Natural killer cell (primary cell): Measurements from ENCODE around the gene DLG1. TPM values are rescaled to one million over a fixed set of nuclear protein-coding genes. Genes with fewer than 3 reads are reported as not detected.

Experiments
- ATAC-seq, 3 donors: fragments of 150-1000 bp in 2 of 3; fragments of 200-7000 bp in 1 of 3; cut with Tn5 transposase; 1 replicate in 1 of 3; 2 replicates in 2 of 3; pipeline ENCODE4 v1.10.0; 2021; ENCODE audit warnings: mild to moderate bottlenecking in 2 of 3, moderate library complexity in 2 of 3
- DNase-seq, 2 donors: peaks; one replicate each; pipeline versions ENCODE4 v3.0.0 to v3.0.0-alpha.2; 2013 to 2021; ENCODE audit warnings: mixed read lengths in 1 of 2
- H3K27ac ChIP-seq: one replicate; pipeline ENCODE4 v1.5.1; 2013; ENCODE audit warnings: mild to moderate bottlenecking, low read length
- H3K27me3 ChIP-seq: one replicate; pipeline ENCODE4 v1.6.1; 2013; ENCODE audit warnings: low read length; ENCODE audit not compliant: control insufficient read depth, insufficient read depth
- H3K36me3 ChIP-seq: one replicate; pipeline ENCODE4 v1.6.1; 2013; ENCODE audit warnings: low read length; ENCODE audit not compliant: control insufficient read depth, insufficient read depth
- H3K4me1 ChIP-seq: one replicate; pipeline ENCODE4 v1.6.1; 2013; ENCODE audit warnings: low read length; ENCODE audit not compliant: control insufficient read depth, insufficient read depth
- H3K4me3 ChIP-seq: one replicate; pipeline ENCODE4 v1.5.1; 2013; ENCODE audit warnings: low read length
- H3K9me3 ChIP-seq: one replicate; pipeline ENCODE4 v1.6.1; 2013; ENCODE audit warnings: low read length; ENCODE audit not compliant: control insufficient read depth, insufficient read depth
- H3K27ac Mint-ChIP-seq, 2 donors: one replicate each; pipeline ENCODE4 v1.8.0; 2022; ENCODE audit warnings: mild to moderate bottlenecking in 2 of 2, mixed read lengths in 2 of 2, moderate library complexity in 1 of 2
- H3K27me3 Mint-ChIP-seq, 2 donors: one replicate each; pipeline ENCODE4 v1.8.0; 2022; ENCODE audit warnings: low read depth in 2 of 2, mixed read lengths in 2 of 2
- H3K36me3 Mint-ChIP-seq: one replicate; pipeline ENCODE4 v1.8.0; 2022; ENCODE audit warnings: mixed read lengths
- H3K4me1 Mint-ChIP-seq, 2 donors: one replicate each; pipeline ENCODE4 v1.8.0; 2022; ENCODE audit warnings: mixed read lengths in 2 of 2
- H3K4me3 Mint-ChIP-seq: one replicate; pipeline ENCODE4 v1.8.0; 2022; ENCODE audit warnings: mild to moderate bottlenecking, moderate library complexity, mixed read lengths
- H3K9me3 Mint-ChIP-seq, 2 donors: one replicate each; pipeline ENCODE4 v1.8.0; 2022; ENCODE audit warnings: mixed read lengths in 2 of 2
- WGBS: methylation state at CpG from one replicate; pipeline ENCODE4 v1.1.7; 2013; ENCODE audit warnings: missing lambda C conversion rate; ENCODE audit not compliant: insufficient coverage; 5-methylcytosine and 5-hydroxymethylcytosine counted together
- intact Hi-C: fragments of 100-400 bp; cut with micrococcal nuclease; formaldehyde crosslinking; loops from one replicate; pipeline ENCODE4 v1.14.2; 2022
- total RNA-seq, 4 donors: library from RNA; stranded (reverse); fragments of 120-200 nt in 1 of 4; gene quantifications; one replicate each; pipeline versions ENCODE4 v1.2.3 to v1.2.4, GENCODE V29; 2013 to 2022
- TF ChIP-seq, protein P1 (sequence below): fragments of 200-600 bp; IDR thresholded peaks from one replicate; pipeline ENCODE4 v1.8.0; 2022; ENCODE audit warnings: antibody characterized with exemption

Gene DLG1
- total RNA-seq, 3 donors from 2014 or later (not counting 1 experiment from before 2014, with no cell fraction given) = 82.0 to 91.8 (median 89.0) TPM

DNA sequence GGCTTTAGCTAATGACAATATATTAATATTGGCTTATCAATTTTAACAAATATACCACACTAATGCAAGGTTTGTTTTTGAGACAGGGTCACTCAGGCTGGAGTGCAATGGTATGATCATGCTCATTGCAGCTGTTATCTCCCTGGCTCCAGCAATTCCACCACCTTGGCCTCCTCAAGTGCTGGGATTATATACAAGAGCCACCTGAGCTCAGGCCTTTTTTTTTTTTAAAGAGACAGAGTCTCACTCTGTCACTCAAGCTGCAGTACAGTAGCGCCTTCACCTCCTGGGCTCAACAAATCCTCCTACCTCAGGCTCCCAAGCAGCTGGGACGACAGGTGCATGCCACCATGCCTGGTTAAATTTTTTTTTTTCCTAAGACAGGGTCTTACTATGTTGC, 11.7 kb downstream of the DLG1 start:
- no peaks in the 10 kb centered on the region for H3K9me3 Mint-ChIP-seq
- no peak overlapping the region for H3K27ac Mint-ChIP-seq
- no peak overlapping the region for H3K4me3 ChIP-seq
- ATAC-seq = no peak
- no peak for DNase-seq
- 100% methylated on average over 2 of the region's 2 CpGs for WGBS
- H3K4me3 Mint-ChIP-seq = no peak overlapping the region
- H3K36me3 ChIP-seq = peaks cover 27% of the 10 kb centered on the region
- peaks cover 19 to 29% of the 10 kb centered on the region in 2 donors for H3K4me1 Mint-ChIP-seq
- no peaks in the 10 kb centered on the region for H3K9me3 ChIP-seq
- H3K4me1 ChIP-seq = no peaks in the 10 kb centered on the region
- TF ChIP-seq, protein P1, sequence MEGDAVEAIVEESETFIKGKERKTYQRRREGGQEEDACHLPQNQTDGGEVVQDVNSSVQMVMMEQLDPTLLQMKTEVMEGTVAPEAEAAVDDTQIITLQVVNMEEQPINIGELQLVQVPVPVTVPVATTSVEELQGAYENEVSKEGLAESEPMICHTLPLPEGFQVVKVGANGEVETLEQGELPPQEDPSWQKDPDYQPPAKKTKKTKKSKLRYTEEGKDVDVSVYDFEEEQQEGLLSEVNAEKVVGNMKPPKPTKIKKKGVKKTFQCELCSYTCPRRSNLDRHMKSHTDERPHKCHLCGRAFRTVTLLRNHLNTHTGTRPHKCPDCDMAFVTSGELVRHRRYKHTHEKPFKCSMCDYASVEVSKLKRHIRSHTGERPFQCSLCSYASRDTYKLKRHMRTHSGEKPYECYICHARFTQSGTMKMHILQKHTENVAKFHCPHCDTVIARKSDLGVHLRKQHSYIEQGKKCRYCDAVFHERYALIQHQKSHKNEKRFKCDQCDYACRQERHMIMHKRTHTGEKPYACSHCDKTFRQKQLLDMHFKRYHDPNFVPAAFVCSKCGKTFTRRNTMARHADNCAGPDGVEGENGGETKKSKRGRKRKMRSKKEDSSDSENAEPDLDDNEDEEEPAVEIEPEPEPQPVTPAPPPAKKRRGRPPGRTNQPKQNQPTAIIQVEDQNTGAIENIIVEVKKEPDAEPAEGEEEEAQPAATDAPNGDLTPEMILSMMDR = no peak
- no peaks in the 10 kb centered on the region for H3K27me3 ChIP-seq
- intact Hi-C loops = no loop called here
- peaks cover 12% of the 10 kb centered on the region for H3K36me3 Mint-ChIP-seq
- no peaks in the 10 kb centered on the region for H3K27me3 Mint-ChIP-seq
- H3K27ac ChIP-seq = no peak overlapping the region

DNA sequence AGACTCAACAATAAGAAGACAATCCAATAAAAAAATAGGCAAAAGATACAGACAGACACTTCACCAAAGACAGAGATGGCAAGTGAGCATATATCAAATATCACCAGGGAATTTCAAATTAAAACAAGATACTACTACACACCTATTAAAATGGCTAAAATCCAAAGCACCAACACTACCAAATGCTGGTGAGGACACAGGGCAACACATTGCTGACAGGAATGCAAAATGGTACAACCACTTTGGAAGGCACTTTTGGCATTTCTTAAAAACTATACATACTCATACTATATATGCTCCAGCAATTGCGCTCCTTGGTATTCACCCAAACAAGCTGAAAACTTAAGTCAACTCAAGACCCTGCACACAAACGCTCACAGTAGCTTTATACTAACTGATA, 12.9 kb downstream of the DLG1 start:
- no peak for ATAC-seq
- Histone ChIP-seq H3K27me3 (no peaks in the 10 kb centered on the region), H3K4me3 (no peak overlapping the region), H3K27ac (no peak overlapping the region), H3K4me1 (no peaks in the 10 kb centered on the region), H3K9me3 (no peaks in the 10 kb centered on the region), H3K36me3 (peaks cover 27% of the 10 kb centered on the region)
- DNase-seq = no peak
- intact Hi-C loops = no loop called here
- Mint-ChIP-seq H3K36me3 (peaks cover 15% of the 10 kb centered on the region), H3K4me1 (peaks cover 11 to 20% of the 10 kb centered on the region in 2 donors), H3K27me3 (no peaks in the 10 kb centered on the region), H3K9me3 (no peaks in the 10 kb centered on the region), H3K4me3 (no peak overlapping the region), H3K27ac (no peak overlapping the region)
- 100% methylated on average over 2 of the region's 2 CpGs for WGBS
- TF ChIP-seq, protein P1 = no peak

DNA sequence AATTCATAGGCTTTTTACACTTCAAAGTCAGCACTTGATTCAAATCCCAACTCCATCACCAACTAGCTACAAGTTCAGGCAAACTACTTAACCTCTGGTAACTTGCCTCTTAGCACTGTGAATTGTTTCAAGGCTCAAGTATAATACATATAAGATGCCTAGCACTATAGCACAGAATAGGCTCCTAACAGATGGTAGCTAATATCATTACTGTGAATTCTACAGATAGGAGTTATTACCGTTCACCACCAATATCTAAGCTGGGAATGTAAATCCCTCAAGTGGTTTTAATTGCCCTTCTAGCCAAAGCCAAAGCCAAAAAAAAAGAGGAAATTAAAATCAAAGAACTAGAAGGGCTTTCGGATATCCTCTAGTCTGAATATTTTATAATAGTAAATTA, 15.4 kb downstream of the DLG1 start:
- H3K27me3 Mint-ChIP-seq = no peaks in the 10 kb centered on the region
- WGBS = no CpG with 5 or more reads among the region's 2 CpGs
- peaks cover 15% of the 10 kb centered on the region for H3K36me3 Mint-ChIP-seq
- H3K27ac ChIP-seq = no peak overlapping the region
- ATAC-seq (no peak), DNase-seq (no peak)
- TF ChIP-seq, protein P1 = no peak
- H3K9me3 ChIP-seq = no peaks in the 10 kb centered on the region
- no peaks in the 10 kb centered on the region for H3K4me1 ChIP-seq
- peaks cover 12 to 16% of the 10 kb centered on the region in 2 donors for H3K4me1 Mint-ChIP-seq
- peaks cover 21% of the 10 kb centered on the region for H3K36me3 ChIP-seq
- intact Hi-C loops = no loop called here
- no peak overlapping the region for H3K4me3 ChIP-seq
- H3K9me3 Mint-ChIP-seq = no peaks in the 10 kb centered on the region
- H3K27ac Mint-ChIP-seq = no peak overlapping the region
- H3K27me3 ChIP-seq = no peaks in the 10 kb centered on the region
- H3K4me3 Mint-ChIP-seq = no peak overlapping the region

DNA sequence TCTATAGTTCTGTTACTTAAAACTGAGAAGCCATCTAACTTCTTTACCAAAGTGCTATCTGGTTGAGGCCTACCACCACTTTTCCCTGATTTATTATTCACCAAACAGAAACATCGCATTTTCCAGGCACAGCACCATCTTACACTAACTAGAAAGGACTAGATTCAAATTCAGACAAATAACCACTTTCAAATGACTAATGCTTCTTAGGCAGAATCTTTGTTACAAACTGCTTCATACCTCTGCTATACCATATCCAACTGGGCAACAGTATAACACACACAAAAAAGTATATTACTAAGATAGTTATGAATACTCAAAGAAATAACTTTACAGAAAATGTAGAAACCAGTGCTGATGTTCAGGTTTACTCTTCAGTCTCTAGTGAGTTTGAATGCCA, 16.6 kb downstream of the DLG1 start:
- intact Hi-C loops = no loop called here
- Mint-ChIP-seq H3K4me1 (peaks cover 12 to 16% of the 10 kb centered on the region in 2 donors), H3K27ac (no peak overlapping the region), H3K36me3 (peaks cover 15% of the 10 kb centered on the region), H3K9me3 (no peaks in the 10 kb centered on the region), H3K27me3 (no peaks in the 10 kb centered on the region), H3K4me3 (no peak overlapping the region)
- H3K4me3 ChIP-seq = no peak overlapping the region
- H3K27me3 ChIP-seq = no peaks in the 10 kb centered on the region
- no peak for ATAC-seq
- H3K27ac ChIP-seq = no peak overlapping the region
- no peaks in the 10 kb centered on the region for H3K9me3 ChIP-seq
- TF ChIP-seq, protein P1 = no peak
- no peak for DNase-seq
- H3K36me3 ChIP-seq = peaks cover 21% of the 10 kb centered on the region
- WGBS = 96% methylated on average over 1 of the region's 1 CpG
- H3K4me1 ChIP-seq = no peaks in the 10 kb centered on the region
